H1 (cell line): ENCODE data around the gene TMEM120B. TPM values are rescaled to one million over a fixed set of nuclear protein-coding genes. Genes with fewer than 3 reads are reported as not detected.

ENCODE experiments used
- CTCF ChIA-PET: fragments of 300-600 bp; sonication (Branson Sonifier 250); formaldehyde crosslinking; loops from one replicate; lab custom pipeline; 2021; ENCODE audit not compliant: partially characterized antibody; lab: Charles Lee
- POLR2A ChIA-PET: fragments of 300-600 bp; sonication (Branson Sonifier 250); formaldehyde crosslinking; loops from one replicate; lab custom pipeline; 2021; ENCODE audit warnings: inconsistent platforms; ENCODE audit not compliant: partially characterized antibody; lab: Charles Lee
- DNase-seq, 2 experiments: peaks; one replicate each; pipeline versions ENCODE4 v3.0.0 to v3.0.0-alpha.2; 2010 to 2022; ENCODE audit warnings: low spot score in 2 of 2, low read depth in 1 of 2, mixed read lengths in 1 of 2
- FAIRE-seq: peaks from 2 replicates; lab custom pipeline; 2011; peaks lifted over from hg19 to GRCh38; lab: Jason Lieb, UNC
- H2AFZ ChIP-seq: 2 replicates; pipeline ENCODE4 v1.8.1; 2012; ENCODE audit warnings: low read length, inconsistent platforms
- H2AK5ac ChIP-seq: 2 replicates; pipeline ENCODE4 v1.6.1; 2013; ENCODE audit warnings: low read depth, low read length
- H2BK120ac ChIP-seq: replicated peaks from 2 replicates; pipeline ENCODE3; 2013; ENCODE audit warnings: low read depth, low read length, inconsistent platforms
- H2BK12ac ChIP-seq: 2 replicates; pipeline ENCODE4 v1.6.1; 2013; ENCODE audit warnings: low read depth, low read length
- H2BK15ac ChIP-seq: 2 replicates; pipeline ENCODE4 v1.6.1; 2013; ENCODE audit warnings: low read length
- H2BK20ac ChIP-seq: 2 replicates; pipeline ENCODE4 v1.6.1; 2013; ENCODE audit warnings: low read length
- H2BK5ac ChIP-seq: 2 replicates; pipeline ENCODE4 v1.6.1; 2013; ENCODE audit warnings: low read depth, low read length
- H3K14ac ChIP-seq: 2 replicates; pipeline ENCODE4 v1.6.1; 2013; ENCODE audit warnings: inconsistent platforms; ENCODE audit not compliant: insufficient read length
- H3K18ac ChIP-seq: 2 replicates; pipeline ENCODE4 v1.6.1; 2013; ENCODE audit warnings: low read length; ENCODE audit errors: extremely low read depth
- H3K23ac ChIP-seq: 2 replicates; pipeline ENCODE4 v1.6.1; 2013; ENCODE audit warnings: inconsistent platforms; ENCODE audit not compliant: insufficient read length
- H3K23me2 ChIP-seq: 2 replicates; pipeline ENCODE4 v1.6.1; 2013; ENCODE audit warnings: low read depth, low read length
- H3K27ac ChIP-seq: 2 replicates; pipeline ENCODE4 v1.6.1; 2011; ENCODE audit warnings: low read depth, low read length, inconsistent platforms
- H3K27me3 ChIP-seq, 4 experiments: replicated peaks in 1 of 4; 1 replicate in 1 of 4; 2 replicates in 3 of 4; pipeline versions ENCODE4 v1.6.1 to v1.8.1; 2011 to 2013; ENCODE audit warnings: low read length in 3 of 4, mild to moderate bottlenecking in 3 of 4, inconsistent platforms in 2 of 4, mixed read lengths in 2 of 4, moderate library complexity in 1 of 4; ENCODE audit not compliant: control insufficient read depth in 3 of 4, insufficient read depth in 3 of 4; ENCODE audit errors: extremely low read depth in 1 of 4
- H3K36me3 ChIP-seq, 4 experiments: 2 replicates each; pipeline versions ENCODE4 v1.6.1 to v1.8.1; 2011 to 2013; ENCODE audit warnings: mild to moderate bottlenecking in 4 of 4, low read length in 3 of 4, moderate library complexity in 2 of 4, control low read depth in 1 of 4, inconsistent platforms in 1 of 4; ENCODE audit not compliant: insufficient read depth in 4 of 4, control insufficient read depth in 2 of 4
- H3K4ac ChIP-seq: replicated peaks from 2 replicates; pipeline ENCODE3; 2013; ENCODE audit warnings: low read length, low read depth, mixed read lengths, inconsistent platforms; ENCODE audit not compliant: insufficient read length
- H3K4me1 ChIP-seq, 4 experiments: replicated peaks in 1 of 4; 1 replicate in 1 of 4; 2 replicates in 3 of 4; pipeline versions ENCODE4 v1.6.1 to v1.8.1; 2011 to 2013; ENCODE audit warnings: low read length in 3 of 4, inconsistent platforms in 2 of 4, mixed read lengths in 1 of 4; ENCODE audit not compliant: insufficient read depth in 4 of 4, control insufficient read depth in 3 of 4
- H3K4me2 ChIP-seq, 2 experiments: 2 replicates each; pipeline versions ENCODE4 v1.6.1 to v1.8.1; 2011 to 2013; ENCODE audit warnings: low read depth in 2 of 2, low read length in 2 of 2, control low read depth in 1 of 2, inconsistent platforms in 1 of 2, mild to moderate bottlenecking in 1 of 2; ENCODE audit not compliant: insufficient read depth in 1 of 2
- H3K4me3 ChIP-seq, 4 experiments: fragments of 200-600, 300-600 bp in 1 of 4; sonication (generic), shearing (Covaris generic), sonication (Bioruptor Twin) in 1 of 4; 2 replicates each; pipeline versions ENCODE4 v1.5.1 to v1.8.1; 2011 to 2016; ENCODE audit warnings: low read length in 4 of 4, low read depth in 3 of 4, control low read depth in 2 of 4, inconsistent platforms in 2 of 4, mild to moderate bottlenecking in 2 of 4, mixed read lengths in 1 of 4, moderate library complexity in 1 of 4; ENCODE audit not compliant: insufficient read depth in 2 of 4; ENCODE audit errors: extremely low read depth in 1 of 4
- H3K56ac ChIP-seq: replicated peaks from 2 replicates; pipeline ENCODE3; 2013; ENCODE audit warnings: low read depth, mild to moderate bottlenecking, mixed read lengths, low read length, inconsistent platforms; ENCODE audit not compliant: insufficient read length
- H3K79me1 ChIP-seq: 2 replicates; pipeline ENCODE4 v1.6.1; 2013; ENCODE audit warnings: low read depth, low read length, control low read depth
- H3K79me2 ChIP-seq, 2 experiments: 2 replicates each; pipeline versions ENCODE4 v1.6.1 to v1.8.1; 2012 to 2013; ENCODE audit warnings: low read length in 2 of 2, mild to moderate bottlenecking in 2 of 2, inconsistent platforms in 1 of 2; ENCODE audit not compliant: insufficient read depth in 2 of 2, control insufficient read depth in 1 of 2
- H3K9ac ChIP-seq, 4 experiments: replicated peaks in 1 of 4; 1 replicate in 1 of 4; 2 replicates in 3 of 4; pipeline versions ENCODE4 v1.6.1 to v1.8.1; 2011 to 2013; ENCODE audit warnings: low read depth in 3 of 4, low read length in 3 of 4, control low read depth in 2 of 4, mild to moderate bottlenecking in 2 of 4, moderate library complexity in 2 of 4, inconsistent platforms in 1 of 4; ENCODE audit errors: extremely low read depth in 1 of 4
- H3K9me3 ChIP-seq, 2 experiments: 2 replicates each; pipeline versions ENCODE4 v1.6.1 to v1.8.1; 2012 to 2013; ENCODE audit warnings: mild to moderate bottlenecking in 2 of 2, moderate library complexity in 2 of 2, control low read depth in 1 of 2, inconsistent platforms in 1 of 2, low read depth in 1 of 2, low read length in 1 of 2, mixed read lengths in 1 of 2; ENCODE audit not compliant: insufficient read depth in 2 of 2
- H4K20me1 ChIP-seq, 2 experiments: replicated peaks in 1 of 2; 2 replicates each; pipeline versions ENCODE3 to v1.8.1; 2011 to 2013; ENCODE audit warnings: inconsistent platforms in 2 of 2, low read length in 2 of 2, mild to moderate bottlenecking in 1 of 2; ENCODE audit not compliant: insufficient read depth in 2 of 2, control insufficient read depth in 1 of 2
- H4K5ac ChIP-seq: 2 replicates; pipeline ENCODE4 v1.6.1; 2013; ENCODE audit warnings: low read length, low read depth, mixed read lengths, inconsistent platforms; ENCODE audit not compliant: insufficient read length
- H4K8ac ChIP-seq: 2 replicates; pipeline ENCODE4 v1.8.0; 2013; ENCODE audit warnings: mild to moderate bottlenecking, moderate library complexity, low read length, inconsistent platforms; ENCODE audit not compliant: insufficient read depth; ENCODE audit errors: extremely low read depth
- H4K91ac ChIP-seq: replicated peaks from 2 replicates; pipeline ENCODE3; 2013; ENCODE audit warnings: low read length, mixed read lengths, inconsistent platforms; ENCODE audit not compliant: insufficient read length
- ATF2 ChIP-seq: IDR thresholded peaks from 2 replicates; pipeline ENCODE4 v1.6.1; 2012; ENCODE audit warnings: low read length, inconsistent platforms
- CEBPB ChIP-seq: IDR thresholded peaks from 2 replicates; pipeline ENCODE4 v1.6.1; 2012; ENCODE audit warnings: low read depth, low read length
- GTF2F1 ChIP-seq: IDR thresholded peaks from 2 replicates; pipeline ENCODE4 v1.6.1; 2012; ENCODE audit warnings: low read depth, low read length, improper control_type of control experiment, borderline replicate concordance
- KDM5A ChIP-seq: fragments of 200-600 bp; IDR thresholded peaks from 2 replicates; pipeline ENCODE4 v1.7.1; 2012; ENCODE audit warnings: mild to moderate bottlenecking, low read length, inconsistent platforms, mixed read lengths
- MAX ChIP-seq: IDR thresholded peaks from 2 replicates; pipeline ENCODE4 v1.6.1; 2012; ENCODE audit warnings: inconsistent platforms
- RBBP5 ChIP-seq: IDR thresholded peaks from 2 replicates; pipeline ENCODE4 v1.7.1; 2012; ENCODE audit warnings: low read depth, mild to moderate bottlenecking, inconsistent platforms, low read length, moderate library complexity, borderline replicate concordance
- SP1 ChIP-seq: IDR thresholded peaks from 2 replicates; pipeline ENCODE4 v1.6.1; 2011; ENCODE audit warnings: low read depth, low read length
- WGBS, 2 experiments: shearing (Covaris generic) in 1 of 2; methylation state at CpG; one replicate each; pipeline versions ENCODE4 v1.1.6 to v1.1.7; 2013 to 2015; ENCODE audit warnings: low lambda C conversion rate in 2 of 2, mixed read lengths in 2 of 2, inconsistent platforms in 1 of 2, low coverage in 1 of 2, missing lambda C conversion rate in 1 of 2; ENCODE audit not compliant: insufficient replicate concordance in 2 of 2, insufficient coverage in 1 of 2, insufficient read length in 1 of 2; ENCODE audit errors: extremely low coverage in 1 of 2, missing lambda C conversion rate in 1 of 2; 5-methylcytosine and 5-hydroxymethylcytosine counted together
- polyA plus RNA-seq, 7 experiments: library from polyadenylated mRNA; depleted of rRNA in 3 of 7; stranded (reverse) in 5 of 7; unstranded in 2 of 7; fragments of >200 nt in 5 of 7; fragments of 200-250 nt in 2 of 7; gene quantifications; 1 replicate in 5 of 7; 2 replicates in 1 of 7; 4 replicates in 1 of 7; pipeline versions ENCODE4 v1.2.1 to v1.2.3, GENCODE V29; 2011 to 2013; ENCODE audit warnings: missing spikeins in 2 of 7, mixed read lengths in 2 of 7
- total RNA-seq: library from RNA; stranded (reverse); fragmentation: NEBNext Ultra II Directional; extraction: Animal tissue kit (Norgen Biotek cat#: 25700); gene quantifications from 2 replicates; pipeline ENCODE4 v1.2.1, GENCODE V29; 2021

Gene TMEM120B
- total and polyA plus RNA-seq, 2 of the 8 experiments (the other 6 are each of a cell fraction or from before 2014, with no cell fraction given) = 22.0 to 29.1 TPM

DNA sequence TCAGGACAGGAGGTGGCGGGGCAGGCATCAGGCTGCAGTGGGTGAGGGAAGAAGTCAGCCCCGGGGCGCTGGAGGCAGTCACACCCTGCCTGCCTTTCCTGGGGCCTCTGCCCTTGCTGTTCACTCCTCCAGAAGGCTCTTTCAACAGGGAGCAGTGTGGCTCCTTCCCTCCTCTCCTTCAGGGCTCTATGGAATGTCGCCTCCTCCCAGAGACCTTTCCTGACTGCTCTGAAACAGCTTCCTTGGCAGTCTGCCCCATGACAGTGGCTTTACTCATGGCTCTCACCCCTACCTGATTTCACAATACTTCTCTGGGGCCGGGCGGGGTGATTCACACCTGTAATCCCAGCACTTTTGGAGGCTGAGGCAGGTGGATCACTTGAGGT, 73.9 kb downstream of the TMEM120B start:
- Histone ChIP-seq H4K5ac (no peak overlapping the region), H4K91ac (no peak overlapping the region), H3K79me1 (no peaks in the 10 kb centered on the region; the same call in 1 of the 2 replicates), H2BK120ac (no peak overlapping the region), H3K36me3 (no peaks in the 10 kb centered on the region), H3K4me2 (no peak overlapping the region), H2AFZ (no peak overlapping the region), H4K8ac (no peak overlapping the region), H3K56ac (no peak overlapping the region), H3K9ac (no peak overlapping the region), H3K14ac (no peak overlapping the region), H3K4me3 (no peak overlapping the region), H3K23ac (no peak overlapping the region), H3K4ac (no peak overlapping the region), H2BK20ac (no peak overlapping the region), H3K9me3 (no peaks in the 10 kb centered on the region), H4K20me1 (peaks cover 15 to 19% of the 10 kb centered on the region in 2 experiments), H2AK5ac (0 out of 2 replicates have a peak overlapping the region, but pooled peaks have one; percentile 39), H3K27me3 (no peaks in the 10 kb centered on the region), H2BK12ac (no peak overlapping the region), H3K18ac (no peak overlapping the region), H2BK15ac (0 out of 2 replicates have a peak overlapping the region, but pooled peaks have one; percentile 61), H3K23me2 (no peaks in the 10 kb centered on the region), H3K79me2 (no peaks in the 10 kb centered on the region), H2BK5ac (no peak overlapping the region), H3K4me1 (peaks cover 0 to 6% (median 3%) of the 10 kb centered on the region in 4 experiments; a peak in 2 of 7 replicates), H3K27ac (no peak overlapping the region)
- no peak for FAIRE-seq
- ChIA-PET POLR2A (interaction anchor here (1.1 to 34.9 kb wide), 3 partner anchors 1 to 74 kb away, joined by 3 to 958 read pairs (median 958); partner anchors contain the start of genes RHOF, SETD1B and TMEM120B), CTCF (interaction anchor here (0.9 to 18.5 kb wide), 4 partner anchors 4 to 68 kb away, joined by 4 to 335 read pairs (median 176); partner anchors contain the start of gene RHOF)
- DNase-seq = no peak
- no peak for TF ChIP-seq MAX
- no peak for TF ChIP-seq ATF2
- TF ChIP-seq CEBPB = peak; percentile 32; the same call in 1 of the 2 replicates
- no peak for TF ChIP-seq GTF2F1
- no peak for TF ChIP-seq RBBP5
- no peak for TF ChIP-seq KDM5A
- no peak for TF ChIP-seq SP1
- 89% methylated on average over 6 of the region's 6 CpGs; no CpG with 5 or more reads in 1 of the 2 experiments for WGBS, 2 experiments
